HG03139 (cell line): ENCODE data around the gene NNAT.

Source experiments
- ATAC-seq: cut with Tn5 transposase; IDR thresholded peaks from one replicate; pipeline ENCODE4 v1.9.1; 2021; ENCODE audit not compliant: unreplicated experiment

Gene NNAT

GRCh38 chr20:37565134-37565811 is 44.2 kb downstream of the NNAT start:
- no peak for ATAC-seq

- no peak for ATAC-seq
Observed at GRCh38 chr20:37566590-37567330, 45.7 kb downstream of the NNAT start.

GRCh38 chr20:37567331-37567665 is 46.2 kb downstream of the NNAT start:
- no peak for ATAC-seq

- ATAC-seq = no peak
Observed at GRCh38 chr20:37567671-37568588, 46.9 kb downstream of the NNAT start.

GRCh38 chr20:37570419-37570818 is 49.4 kb downstream of the NNAT start:
- no peak for ATAC-seq

GRCh38 chr20:37571033-37571432 is 50.0 kb downstream of the NNAT start:
- ATAC-seq = no peak
